ENCODE results near the gene ZBTB16. TPM values are rescaled to one million over a fixed set of nuclear protein-coding genes. Genes with fewer than 3 reads are reported as not detected.

Gene ZBTB16
- total and polyA plus RNA-seq, 2 of the 13 experiments (the other 11 are each of a cell fraction or from before 2014, with no cell fraction given) = not detected

DNA sequence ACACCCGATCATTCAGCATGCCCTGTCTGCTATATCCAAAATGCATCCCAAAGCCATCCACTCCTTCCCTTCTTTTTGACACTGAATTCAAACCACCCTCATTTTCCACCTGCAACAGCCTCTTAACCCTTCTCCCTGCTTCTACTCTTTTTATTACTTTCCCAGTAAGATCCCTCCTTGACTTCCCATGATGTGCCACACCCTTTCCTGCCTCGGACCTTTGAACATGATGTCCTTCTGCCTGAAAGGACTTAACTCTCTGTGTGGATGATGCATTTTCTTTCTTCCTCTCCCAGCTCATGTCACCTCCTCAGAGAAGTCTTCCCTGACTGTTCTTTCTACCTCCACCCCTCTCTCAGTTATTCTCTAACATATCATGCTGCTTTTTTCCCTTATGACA lies 48.1 kb upstream of the ZBTB16 start:
- in situ Hi-C loops (cut with HindIII; ENCODE audit: extremely low pct_ligation_motif_present, low pct_unique_long_range_greater_than_20kb) = no loop called here
- ChIA-PET CTCF (ENCODE audit: low intra/inter-chr PET ratio, low total read pairs) (no interaction called here), POLR2A (no interaction called here)
- Histone ChIP-seq H3K36me3 (replicated peaks in 1 of 2; ENCODE audit: control insufficient read depth in 1 of 2, insufficient read depth in 2 of 2, low read length in 2 of 2) (no peaks in the 10 kb centered on the region), H4K20me1 (ENCODE audit: insufficient read depth, low read length) (no peaks in the 10 kb centered on the region), H3K4me1 (ENCODE audit: insufficient read depth, low read length) (no peaks in the 10 kb centered on the region), H3K9me3 (ENCODE audit: low read length) (no peaks in the 10 kb centered on the region), H3K79me2 (ENCODE audit: insufficient read depth, low read length) (no peaks in the 10 kb centered on the region), H3K27me3 (ENCODE audit: control insufficient read depth in 1 of 2, insufficient read depth in 2 of 2, low read length in 2 of 2) (no peaks in the 10 kb centered on the region; a peak in 2 of 5 replicates), H3K9ac (ENCODE audit: insufficient read depth, low read depth, low read length) (no peak overlapping the region), H3K4me3 (replicated peaks in 1 of 3; ENCODE audit: insufficient read depth in 1 of 3, low read depth in 2 of 3, low read length in 3 of 3) (no peak overlapping the region), H2AFZ (ENCODE audit: low read length) (no peak overlapping the region), H3K27ac (ENCODE audit: extremely low read length, insufficient read depth, low read length) (no peak overlapping the region), H3K4me2 (ENCODE audit: low read depth, low read length) (no peak overlapping the region)
- intact Hi-C loops (cut with micrococcal nuclease; ENCODE audit: unreplicated experiment) = no loop called here
- no peak for ATAC-seq
- TF ChIP-seq SALL2 (CRISPR knock-in tag; IDR thresholded peaks at IDR 0.05) (no peak), MAFK (conservative IDR thresholded peaks at IDR 0.05 in 1 of 2, IDR thresholded peaks at IDR 0.05 in 1 of 2; ENCODE audit: low read length in 2 of 2) (no peak), CHCHD3 (CRISPR knock-in tag; IDR thresholded peaks at IDR 0.05) (no peak), STAG1 (CRISPR knock-in tag; IDR thresholded peaks at IDR 0.05) (no peak)
- TF ChIP-seq, protein P1, sequence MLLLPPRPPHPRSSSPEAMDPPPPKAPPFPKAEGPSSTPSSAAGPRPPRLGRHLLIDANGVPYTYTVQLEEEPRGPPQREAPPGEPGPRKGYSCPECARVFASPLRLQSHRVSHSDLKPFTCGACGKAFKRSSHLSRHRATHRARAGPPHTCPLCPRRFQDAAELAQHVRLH (CRISPR knock-in tag; IDR thresholded peaks at IDR 0.05; ENCODE audit: borderline replicate concordance, low read depth) = no peak
- 0% methylated on average over 2 of the region's 2 CpGs for WGBS (ENCODE audit: low lambda C conversion rate)
- FAIRE-seq = no peak
- BruUV-seq (replicated peaks) = no TSS peak
- DNase-seq (ENCODE audit: low spot score) = no peak

GRCh38 chr11:114015117-114015516 lies 44.4 kb upstream of the ZBTB16 start:
- no peak overlapping the region for H3K27ac ChIP-seq (ENCODE audit: extremely low read length, insufficient read depth, low read length)
- no peaks in the 10 kb centered on the region for H3K9me3 ChIP-seq (ENCODE audit: low read length)
- no peak for FAIRE-seq
- ATAC-seq = no peak
- 19% methylated on average over 5 of the region's 6 CpGs for WGBS (ENCODE audit: low lambda C conversion rate)
- intact Hi-C loops (cut with micrococcal nuclease; ENCODE audit: unreplicated experiment) = no loop called here
- no peaks in the 10 kb centered on the region; a peak in 1 of 5 replicates for H3K27me3 ChIP-seq (ENCODE audit: control insufficient read depth in 1 of 2, insufficient read depth in 2 of 2, low read length in 2 of 2)
- no peak for DNase-seq (ENCODE audit: low spot score)
- H4K20me1 ChIP-seq (ENCODE audit: insufficient read depth, low read length) = no peaks in the 10 kb centered on the region
- ChIA-PET CTCF (ENCODE audit: low intra/inter-chr PET ratio, low total read pairs) (no interaction called here), POLR2A (no interaction called here)
- no peak overlapping the region for H3K4me3 ChIP-seq (replicated peaks in 1 of 3; ENCODE audit: insufficient read depth in 1 of 3, low read depth in 2 of 3, low read length in 3 of 3)
- H3K4me2 ChIP-seq (ENCODE audit: low read depth, low read length) = no peak overlapping the region
- no TSS peak for BruUV-seq (replicated peaks)
- H3K36me3 ChIP-seq (replicated peaks in 1 of 2; ENCODE audit: control insufficient read depth in 1 of 2, insufficient read depth in 2 of 2, low read length in 2 of 2) = no peaks in the 10 kb centered on the region
- no peaks in the 10 kb centered on the region for H3K79me2 ChIP-seq (ENCODE audit: insufficient read depth, low read length)
- no peak overlapping the region for H2AFZ ChIP-seq (ENCODE audit: low read length)
- no peak overlapping the region for H3K9ac ChIP-seq (ENCODE audit: insufficient read depth, low read depth, low read length)
- H3K4me1 ChIP-seq (ENCODE audit: insufficient read depth, low read length) = no peaks in the 10 kb centered on the region
- in situ Hi-C loops (cut with HindIII; ENCODE audit: extremely low pct_ligation_motif_present, low pct_unique_long_range_greater_than_20kb) = no loop called here
- TF ChIP-seq ZNF720 (CRISPR knock-in tag; IDR thresholded peaks at IDR 0.05) = no peak
- TF ChIP-seq ZNF468 (CRISPR knock-in tag; IDR thresholded peaks at IDR 0.05) = no peak
- no peak for TF ChIP-seq ZNF432 (CRISPR knock-in tag; IDR thresholded peaks at IDR 0.05; ENCODE audit: borderline replicate concordance)
- TF ChIP-seq DNMT1 (CRISPR knock-in tag; IDR thresholded peaks at IDR 0.05) = no peak
- no peak for TF ChIP-seq PATZ1 (CRISPR knock-in tag; IDR thresholded peaks at IDR 0.05)
- TF ChIP-seq, protein P2, sequence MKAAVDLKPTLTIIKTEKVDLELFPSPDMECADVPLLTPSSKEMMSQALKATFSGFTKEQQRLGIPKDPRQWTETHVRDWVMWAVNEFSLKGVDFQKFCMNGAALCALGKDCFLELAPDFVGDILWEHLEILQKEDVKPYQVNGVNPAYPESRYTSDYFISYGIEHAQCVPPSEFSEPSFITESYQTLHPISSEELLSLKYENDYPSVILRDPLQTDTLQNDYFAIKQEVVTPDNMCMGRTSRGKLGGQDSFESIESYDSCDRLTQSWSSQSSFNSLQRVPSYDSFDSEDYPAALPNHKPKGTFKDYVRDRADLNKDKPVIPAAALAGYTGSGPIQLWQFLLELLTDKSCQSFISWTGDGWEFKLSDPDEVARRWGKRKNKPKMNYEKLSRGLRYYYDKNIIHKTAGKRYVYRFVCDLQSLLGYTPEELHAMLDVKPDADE (CRISPR knock-in tag; IDR thresholded peaks at IDR 0.05) = no peak
- TF ChIP-seq, protein P3, sequence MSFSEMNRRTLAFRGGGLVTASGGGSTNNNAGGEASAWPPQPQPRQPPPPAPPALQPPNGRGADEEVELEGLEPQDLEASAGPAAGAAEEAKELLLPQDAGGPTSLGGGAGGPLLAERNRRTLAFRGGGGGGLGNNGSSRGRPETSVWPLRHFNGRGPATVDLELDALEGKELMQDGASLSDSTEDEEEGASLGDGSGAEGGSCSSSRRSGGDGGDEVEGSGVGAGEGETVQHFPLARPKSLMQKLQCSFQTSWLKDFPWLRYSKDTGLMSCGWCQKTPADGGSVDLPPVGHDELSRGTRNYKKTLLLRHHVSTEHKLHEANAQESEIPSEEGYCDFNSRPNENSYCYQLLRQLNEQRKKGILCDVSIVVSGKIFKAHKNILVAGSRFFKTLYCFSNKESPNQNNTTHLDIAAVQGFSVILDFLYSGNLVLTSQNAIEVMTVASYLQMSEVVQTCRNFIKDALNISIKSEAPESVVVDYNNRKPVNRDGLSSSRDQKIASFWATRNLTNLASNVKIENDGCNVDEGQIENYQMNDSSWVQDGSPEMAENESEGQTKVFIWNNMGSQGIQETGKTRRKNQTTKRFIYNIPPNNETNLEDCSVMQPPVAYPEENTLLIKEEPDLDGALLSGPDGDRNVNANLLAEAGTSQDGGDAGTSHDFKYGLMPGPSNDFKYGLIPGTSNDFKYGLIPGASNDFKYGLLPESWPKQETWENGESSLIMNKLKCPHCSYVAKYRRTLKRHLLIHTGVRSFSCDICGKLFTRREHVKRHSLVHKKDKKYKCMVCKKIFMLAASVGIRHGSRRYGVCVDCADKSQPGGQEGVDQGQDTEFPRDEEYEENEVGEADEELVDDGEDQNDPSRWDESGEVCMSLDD (CRISPR knock-in tag; IDR thresholded peaks at IDR 0.05; ENCODE audit: borderline replicate concordance) = no peak
- no peak for TF ChIP-seq KLF16 (CRISPR knock-in tag; IDR thresholded peaks at IDR 0.05)

All from HepG2 (cell line).